ENCODE results near the gene TMEM97.

The TMEM97 gene

DNA sequence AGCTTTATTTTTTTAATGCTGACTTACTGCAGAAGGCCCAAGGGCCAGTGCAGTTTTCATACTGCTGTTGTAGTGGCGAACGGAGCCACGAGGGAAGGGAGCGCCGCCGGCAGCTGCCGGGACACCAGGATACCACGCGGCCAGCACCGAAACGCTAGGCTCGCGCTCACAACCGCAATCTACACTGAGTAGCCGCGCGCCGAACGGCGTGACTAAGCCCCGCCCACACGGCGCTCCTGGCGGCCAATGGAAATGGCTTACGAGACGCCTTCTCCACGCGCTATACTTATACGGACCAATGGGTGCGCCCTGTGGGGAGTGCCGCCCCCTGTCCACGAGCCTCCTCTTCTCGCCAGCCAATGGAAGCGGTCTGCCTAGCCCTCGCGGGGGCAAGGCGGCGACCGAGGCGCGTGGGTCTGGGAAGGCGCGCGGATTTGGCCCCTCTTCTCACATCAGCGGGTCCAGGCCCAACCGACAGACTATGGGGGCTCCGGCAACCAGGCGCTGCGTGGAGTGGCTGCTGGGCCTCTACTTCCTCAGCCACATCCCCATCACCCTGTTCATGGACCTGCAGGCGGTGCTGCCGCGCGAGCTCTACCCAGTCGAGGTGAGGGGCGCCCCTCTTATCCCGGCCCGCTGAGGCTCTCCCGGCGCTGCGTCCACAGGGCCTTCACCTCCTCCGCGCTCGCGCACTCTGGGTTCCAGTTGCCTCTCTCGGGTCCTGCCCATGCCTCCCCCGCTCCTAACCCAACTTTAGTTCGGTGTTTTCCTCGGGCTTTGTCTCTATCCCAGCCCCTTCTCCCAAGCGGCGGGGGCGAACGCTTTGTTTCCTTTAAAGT, at the start of gene TMEM97:
Gene TMEM97, plus strand, starts transcription at position 442 of the 839 bp plus-strand sequence. Its CDS starts 40 bp downstream, at position 482.
- TF ChIP-seq TAF1 (IDR thresholded peaks at IDR 0.05; ENCODE audit: low read depth) (peak; percentile 78), NFIC (IDR thresholded peaks at IDR 0.05) (no peak), YY1 (IDR thresholded peaks at IDR 0.05; ENCODE audit: low read depth) (no peak; the same call in 1 of the 2 replicates), EGR1 (IDR thresholded peaks at IDR 0.05) (no peak), EP300 (IDR thresholded peaks at IDR 0.05; ENCODE audit: borderline replicate concordance) (no peak; the same call in 1 of the 2 replicates), ZBTB7A (IDR thresholded peaks at IDR 0.05; ENCODE audit: low read depth) (peak; percentile 86), CEBPB (IDR thresholded peaks at IDR 0.05) (no peak), RAD21 (IDR thresholded peaks at IDR 0.05; ENCODE audit: low read depth) (no peak), FOXM1 (IDR thresholded peaks at IDR 0.05; ENCODE audit: borderline replicate concordance, low read depth) (no peak), TEAD4 (IDR thresholded peaks at IDR 0.05) (peak; percentile 31), TCF12 (IDR thresholded peaks at IDR 0.05; ENCODE audit: low read depth) (0 out of 2 replicates have a peak, but pooled peaks have one; percentile 13), CREB1 (IDR thresholded peaks at IDR 0.05; ENCODE audit: low read depth) (peak; percentile 71)
- TF ChIP-seq, protein P1, sequence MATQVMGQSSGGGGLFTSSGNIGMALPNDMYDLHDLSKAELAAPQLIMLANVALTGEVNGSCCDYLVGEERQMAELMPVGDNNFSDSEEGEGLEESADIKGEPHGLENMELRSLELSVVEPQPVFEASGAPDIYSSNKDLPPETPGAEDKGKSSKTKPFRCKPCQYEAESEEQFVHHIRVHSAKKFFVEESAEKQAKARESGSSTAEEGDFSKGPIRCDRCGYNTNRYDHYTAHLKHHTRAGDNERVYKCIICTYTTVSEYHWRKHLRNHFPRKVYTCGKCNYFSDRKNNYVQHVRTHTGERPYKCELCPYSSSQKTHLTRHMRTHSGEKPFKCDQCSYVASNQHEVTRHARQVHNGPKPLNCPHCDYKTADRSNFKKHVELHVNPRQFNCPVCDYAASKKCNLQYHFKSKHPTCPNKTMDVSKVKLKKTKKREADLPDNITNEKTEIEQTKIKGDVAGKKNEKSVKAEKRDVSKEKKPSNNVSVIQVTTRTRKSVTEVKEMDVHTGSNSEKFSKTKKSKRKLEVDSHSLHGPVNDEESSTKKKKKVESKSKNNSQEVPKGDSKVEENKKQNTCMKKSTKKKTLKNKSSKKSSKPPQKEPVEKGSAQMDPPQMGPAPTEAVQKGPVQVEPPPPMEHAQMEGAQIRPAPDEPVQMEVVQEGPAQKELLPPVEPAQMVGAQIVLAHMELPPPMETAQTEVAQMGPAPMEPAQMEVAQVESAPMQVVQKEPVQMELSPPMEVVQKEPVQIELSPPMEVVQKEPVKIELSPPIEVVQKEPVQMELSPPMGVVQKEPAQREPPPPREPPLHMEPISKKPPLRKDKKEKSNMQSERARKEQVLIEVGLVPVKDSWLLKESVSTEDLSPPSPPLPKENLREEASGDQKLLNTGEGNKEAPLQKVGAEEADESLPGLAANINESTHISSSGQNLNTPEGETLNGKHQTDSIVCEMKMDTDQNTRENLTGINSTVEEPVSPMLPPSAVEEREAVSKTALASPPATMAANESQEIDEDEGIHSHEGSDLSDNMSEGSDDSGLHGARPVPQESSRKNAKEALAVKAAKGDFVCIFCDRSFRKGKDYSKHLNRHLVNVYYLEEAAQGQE (IDR thresholded peaks at IDR 0.05; ENCODE audit: low read depth): no peak
- TF ChIP-seq, protein P2, sequence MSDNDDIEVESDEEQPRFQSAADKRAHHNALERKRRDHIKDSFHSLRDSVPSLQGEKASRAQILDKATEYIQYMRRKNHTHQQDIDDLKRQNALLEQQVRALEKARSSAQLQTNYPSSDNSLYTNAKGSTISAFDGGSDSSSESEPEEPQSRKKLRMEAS (IDR thresholded peaks at IDR 0.05): peak; percentile 97
- TF ChIP-seq, protein P3, sequence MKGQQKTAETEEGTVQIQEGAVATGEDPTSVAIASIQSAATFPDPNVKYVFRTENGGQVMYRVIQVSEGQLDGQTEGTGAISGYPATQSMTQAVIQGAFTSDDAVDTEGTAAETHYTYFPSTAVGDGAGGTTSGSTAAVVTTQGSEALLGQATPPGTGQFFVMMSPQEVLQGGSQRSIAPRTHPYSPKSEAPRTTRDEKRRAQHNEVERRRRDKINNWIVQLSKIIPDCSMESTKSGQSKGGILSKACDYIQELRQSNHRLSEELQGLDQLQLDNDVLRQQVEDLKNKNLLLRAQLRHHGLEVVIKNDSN (IDR thresholded peaks at IDR 0.05): no peak

DNA sequence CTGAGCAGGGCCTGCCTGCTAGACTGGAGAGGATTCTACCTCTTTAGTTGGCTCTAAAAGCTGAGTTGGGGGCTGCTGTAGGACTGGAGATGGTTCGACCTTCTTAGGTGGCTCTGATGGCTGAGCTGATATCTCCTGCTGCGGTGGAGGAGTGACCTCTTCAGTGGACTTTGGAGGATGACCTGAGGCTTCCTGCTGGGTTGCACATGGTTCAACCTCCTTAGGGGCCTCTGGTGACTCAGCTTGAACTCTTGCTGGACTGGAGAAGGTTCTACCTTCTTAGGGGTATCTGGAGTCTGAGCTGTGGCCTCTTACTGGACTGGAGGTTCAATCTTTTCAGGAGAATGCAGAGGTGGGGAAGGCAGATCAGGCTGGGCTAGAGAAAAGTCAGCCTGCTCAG, 48.9 kb upstream of the TMEM97 start:
- TF ChIP-seq TCF12 (IDR thresholded peaks at IDR 0.05; ENCODE audit: low read depth) (no peak), YY1 (IDR thresholded peaks at IDR 0.05; ENCODE audit: low read depth) (no peak), NFIC (IDR thresholded peaks at IDR 0.05) (no peak), RAD21 (IDR thresholded peaks at IDR 0.05; ENCODE audit: low read depth) (no peak), CREB1 (IDR thresholded peaks at IDR 0.05; ENCODE audit: low read depth) (no peak)
- TF ChIP-seq, protein P2 (IDR thresholded peaks at IDR 0.05): no peak

DNA sequence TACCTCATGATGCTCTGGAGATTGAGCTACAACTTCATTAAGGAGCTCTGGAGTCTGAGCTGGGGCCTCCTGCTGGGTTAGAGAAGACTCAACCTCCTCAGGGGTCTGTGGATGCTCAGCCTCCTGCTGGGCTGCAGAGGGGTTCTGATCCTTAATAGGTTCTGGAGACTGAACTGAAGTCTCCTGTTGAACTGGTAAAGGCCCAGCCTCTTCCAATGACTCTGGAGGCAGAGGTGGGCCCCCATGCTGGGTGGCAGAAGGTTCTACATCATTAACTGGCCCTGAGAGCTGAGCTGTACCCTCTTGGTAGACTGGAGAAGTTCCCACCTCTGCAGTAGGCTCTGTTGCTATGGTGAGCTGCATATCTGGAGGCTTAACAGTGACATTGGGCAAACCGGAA, 48.1 kb upstream of the TMEM97 start:
- TF ChIP-seq NFIC (IDR thresholded peaks at IDR 0.05) (no peak), RAD21 (IDR thresholded peaks at IDR 0.05; ENCODE audit: low read depth) (no peak), YY1 (IDR thresholded peaks at IDR 0.05; ENCODE audit: low read depth) (no peak), FOXM1 (IDR thresholded peaks at IDR 0.05; ENCODE audit: borderline replicate concordance, low read depth) (no peak), TAF1 (IDR thresholded peaks at IDR 0.05; ENCODE audit: low read depth) (no peak), CEBPB (IDR thresholded peaks at IDR 0.05) (no peak), CREB1 (IDR thresholded peaks at IDR 0.05; ENCODE audit: low read depth) (no peak), EP300 (IDR thresholded peaks at IDR 0.05; ENCODE audit: borderline replicate concordance) (no peak), TCF12 (IDR thresholded peaks at IDR 0.05; ENCODE audit: low read depth) (no peak), EGR1 (IDR thresholded peaks at IDR 0.05) (no peak), TEAD4 (IDR thresholded peaks at IDR 0.05) (no peak), ZBTB7A (IDR thresholded peaks at IDR 0.05; ENCODE audit: low read depth) (no peak)
- TF ChIP-seq, protein P2 (IDR thresholded peaks at IDR 0.05): no peak
- TF ChIP-seq, protein P3 (IDR thresholded peaks at IDR 0.05): no peak

DNA sequence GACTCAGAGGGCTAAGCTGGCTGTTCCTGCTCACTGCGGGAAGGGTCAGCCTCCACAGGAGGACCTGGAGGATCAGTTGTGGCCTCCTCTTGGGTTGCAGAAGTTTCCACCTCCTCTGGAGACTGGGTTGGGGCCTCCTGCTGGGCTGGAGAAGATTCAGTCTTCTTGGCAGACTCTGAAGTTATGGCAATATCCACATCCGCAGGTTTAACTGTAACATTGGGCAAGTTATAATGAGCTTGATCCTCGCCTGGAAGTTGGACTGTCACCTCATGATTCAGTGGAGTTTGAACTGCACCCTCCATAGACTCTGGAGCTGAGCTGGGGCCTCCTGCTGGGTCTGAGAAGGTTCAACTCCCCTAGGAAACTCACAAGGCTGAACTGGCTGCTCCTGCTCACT, 47.6 kb upstream of the TMEM97 start:
- TF ChIP-seq FOXM1 (IDR thresholded peaks at IDR 0.05; ENCODE audit: borderline replicate concordance, low read depth) (no peak), CREB1 (IDR thresholded peaks at IDR 0.05; ENCODE audit: low read depth) (no peak), TEAD4 (IDR thresholded peaks at IDR 0.05) (no peak), EP300 (IDR thresholded peaks at IDR 0.05; ENCODE audit: borderline replicate concordance) (no peak), YY1 (IDR thresholded peaks at IDR 0.05; ENCODE audit: low read depth) (no peak), NFIC (IDR thresholded peaks at IDR 0.05) (no peak), CEBPB (IDR thresholded peaks at IDR 0.05) (no peak), RAD21 (IDR thresholded peaks at IDR 0.05; ENCODE audit: low read depth) (no peak), TCF12 (IDR thresholded peaks at IDR 0.05; ENCODE audit: low read depth) (no peak), EGR1 (IDR thresholded peaks at IDR 0.05) (no peak), ZBTB7A (IDR thresholded peaks at IDR 0.05; ENCODE audit: low read depth) (no peak), TAF1 (IDR thresholded peaks at IDR 0.05; ENCODE audit: low read depth) (no peak)
- TF ChIP-seq, protein P2 (IDR thresholded peaks at IDR 0.05): no peak
- TF ChIP-seq, protein P1 (IDR thresholded peaks at IDR 0.05; ENCODE audit: low read depth): no peak
- TF ChIP-seq, protein P3 (IDR thresholded peaks at IDR 0.05): no peak

Data from Ishikawa (cell line).